Renal pelvis (tissue), 12 donors: Measurements from ENCODE around the gene DTD1. TPM values are rescaled to one million over a fixed set of nuclear protein-coding genes. Genes with fewer than 3 reads are reported as not detected.

Source experiments
- DNase-seq: peaks from one replicate; pipeline ENCODE4 v3.0.0-alpha.2; 2013
- long read RNA-seq, 16 experiments: transcript quantifications; one replicate each; lab custom pipeline, GENCODE V29; 2026
- polyA plus RNA-seq, 3 donors: library from polyadenylated mRNA; unstranded; fragments of 120-200 nt; gene quantifications; one replicate each; pipeline ENCODE4 v1.2.1, GENCODE V29; 2013; ENCODE audit not compliant: insufficient read length in 3 of 3

DTD1 gene, protein sequence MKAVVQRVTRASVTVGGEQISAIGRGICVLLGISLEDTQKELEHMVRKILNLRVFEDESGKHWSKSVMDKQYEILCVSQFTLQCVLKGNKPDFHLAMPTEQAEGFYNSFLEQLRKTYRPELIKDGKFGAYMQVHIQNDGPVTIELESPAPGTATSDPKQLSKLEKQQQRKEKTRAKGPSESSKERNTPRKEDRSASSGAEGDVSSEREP
- polyA plus RNA-seq = 10 to 100 TPM; 30.3 to 35.5 (median 34.9) TPM
- long read RNA-seq, donor 1, transcript DTD1-201 (6 exons, 1,387 nt) = major isoform, 14 of 37 reads
- long read RNA-seq, donor 1, partial matches to known transcripts = 23 of 37 reads
- long read RNA-seq, donor 1, other reads (novel, unspliced or antisense) = 0 of 37 reads
- long read RNA-seq, donor 2, transcript DTD1-201 (6 exons, 1,387 nt) = major isoform, 24 of 46 reads
- long read RNA-seq, donor 2, partial matches to known transcripts = 21 of 46 reads
- long read RNA-seq, donor 2, other reads (novel, unspliced or antisense) = 0 of 46 reads
- long read RNA-seq, donor 3, transcript DTD1-201 (6 exons, 1,387 nt) = major isoform, 23 of 56 reads
- long read RNA-seq, donor 3, partial matches to known transcripts = 33 of 56 reads
- long read RNA-seq, donor 3, other reads (novel, unspliced or antisense) = 0 of 56 reads
- long read RNA-seq, donor 4, transcript DTD1-201 (6 exons, 1,387 nt) = major isoform, 38 of 73 reads
- long read RNA-seq, donor 4, partial matches to known transcripts = 35 of 73 reads
- long read RNA-seq, donor 4, other reads (novel, unspliced or antisense) = 0 of 73 reads
- long read RNA-seq, donor 5, transcript DTD1-201 (6 exons, 1,387 nt) = major isoform, 9 of 22 reads
- long read RNA-seq, donor 5, partial matches to known transcripts = 13 of 22 reads
- long read RNA-seq, donor 5, other reads (novel, unspliced or antisense) = 0 of 22 reads
- long read RNA-seq, donor 6, transcript DTD1-201 (6 exons, 1,387 nt) = major isoform, 12 of 29 reads
- long read RNA-seq, donor 6, partial matches to known transcripts = 17 of 29 reads
- long read RNA-seq, donor 6, other reads (novel, unspliced or antisense) = 0 of 29 reads
- long read RNA-seq, donor 7, transcript DTD1-201 (6 exons, 1,387 nt) = major isoform, 18 of 26 reads
- long read RNA-seq, donor 7, partial matches to known transcripts = 5 of 26 reads
- long read RNA-seq, donor 7, other reads (novel, unspliced or antisense) = 0 of 26 reads
- long read RNA-seq, donor 8, transcript DTD1-201 (6 exons, 1,387 nt) = major isoform, 12 of 28 reads
- long read RNA-seq, donor 8, partial matches to known transcripts = 16 of 28 reads
- long read RNA-seq, donor 8, other reads (novel, unspliced or antisense) = 0 of 28 reads
- long read RNA-seq, donor 9, transcript DTD1-201 (6 exons, 1,387 nt) = major isoform, 27 of 68 reads
- long read RNA-seq, donor 9, partial matches to known transcripts = 40 of 68 reads
- long read RNA-seq, donor 9, other reads (novel, unspliced or antisense) = 0 of 68 reads
- long read RNA-seq, donor 10, transcript DTD1-201 (6 exons, 1,387 nt) = major isoform, 11 of 19 reads
- long read RNA-seq, donor 10, partial matches to known transcripts = 7 of 19 reads
- long read RNA-seq, donor 10, other reads (novel, unspliced or antisense) = 0 of 19 reads
- long read RNA-seq, donor 11, transcript DTD1-201 (6 exons, 1,387 nt) = major isoform, 9 of 17 reads
- long read RNA-seq, donor 11, partial matches to known transcripts = 7 of 17 reads
- long read RNA-seq, donor 11, other reads (novel, unspliced or antisense) = 0 of 17 reads
- long read RNA-seq, donor 12, transcript DTD1-201 (6 exons, 1,387 nt) = major isoform, 14 of 20 reads
- long read RNA-seq, donor 12, partial matches to known transcripts = 6 of 20 reads
- long read RNA-seq, donor 12, other reads (novel, unspliced or antisense) = 0 of 20 reads
- long read RNA-seq, donor 13, transcript DTD1-201 (6 exons, 1,387 nt) = major isoform, 5 of 10 reads
- long read RNA-seq, donor 13, partial matches to known transcripts = 5 of 10 reads
- long read RNA-seq, donor 13, other reads (novel, unspliced or antisense) = 0 of 10 reads
- long read RNA-seq, donor 14, transcript DTD1-201 (6 exons, 1,387 nt) = major isoform, 33 of 88 reads
- long read RNA-seq, donor 14, partial matches to known transcripts = 52 of 88 reads
- long read RNA-seq, donor 14, other reads (novel, unspliced or antisense) = 0 of 88 reads
- long read RNA-seq, donor 15, transcript DTD1-201 (6 exons, 1,387 nt) = major isoform, 19 of 20 reads
- long read RNA-seq, donor 15, partial matches to known transcripts = 0 of 20 reads
- long read RNA-seq, donor 15, other reads (novel, unspliced or antisense) = 0 of 20 reads
- long read RNA-seq, donor 16, transcript DTD1-201 (6 exons, 1,387 nt) = major isoform, 26 of 63 reads
- long read RNA-seq, donor 16, partial matches to known transcripts = 36 of 63 reads
- long read RNA-seq, donor 16, other reads (novel, unspliced or antisense) = 0 of 63 reads

DNA sequence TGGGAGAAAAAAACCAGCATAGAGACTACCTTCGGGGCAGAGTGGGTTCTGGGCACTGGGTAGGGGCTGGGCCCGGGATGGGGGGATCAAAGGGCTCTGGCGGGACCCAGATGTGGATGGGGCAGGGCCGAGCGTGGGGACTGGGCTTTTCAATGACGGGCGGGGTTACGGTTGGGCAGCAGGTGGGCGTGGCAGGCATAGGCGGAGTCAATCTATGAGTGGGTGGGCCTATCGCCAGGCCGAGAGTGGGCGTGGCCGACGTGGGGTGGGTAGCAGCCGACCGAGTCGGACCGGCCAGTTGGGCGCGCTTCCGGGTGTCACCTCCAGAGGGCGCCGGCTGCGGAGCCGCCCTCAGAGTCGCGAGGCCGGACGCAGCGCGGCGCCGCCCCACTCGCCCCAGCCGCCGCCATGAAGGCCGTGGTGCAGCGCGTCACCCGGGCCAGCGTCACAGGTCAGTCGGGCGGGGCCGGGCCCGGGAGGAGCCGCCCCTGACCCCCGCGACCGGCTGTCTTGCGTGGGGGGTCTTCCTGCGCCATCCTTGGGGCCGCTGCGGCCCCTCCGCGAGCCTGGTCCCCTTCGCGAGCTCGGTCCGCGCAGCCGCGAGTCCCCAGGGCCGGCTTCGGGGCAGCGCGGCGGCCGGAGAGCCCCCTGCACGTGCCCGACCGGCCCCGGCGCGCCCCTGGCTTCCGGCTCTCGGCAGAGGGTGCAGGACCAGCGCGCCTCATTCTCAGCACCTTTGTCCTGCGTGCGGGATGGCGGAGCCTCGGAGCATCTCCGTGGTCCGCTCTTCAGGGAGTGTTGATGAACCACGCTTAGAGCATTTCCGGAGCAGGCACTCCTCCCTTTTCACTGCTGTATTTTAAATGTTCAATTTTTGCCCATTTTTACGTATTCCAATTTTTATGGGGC lies at the start of gene DTD1:
TSS of gene DTD1 (plus strand) at position 390 of the 909 bp plus-strand sequence. CDS start at position 409, 19 bp downstream.
- DNase-seq = peak; percentile 77

DNA sequence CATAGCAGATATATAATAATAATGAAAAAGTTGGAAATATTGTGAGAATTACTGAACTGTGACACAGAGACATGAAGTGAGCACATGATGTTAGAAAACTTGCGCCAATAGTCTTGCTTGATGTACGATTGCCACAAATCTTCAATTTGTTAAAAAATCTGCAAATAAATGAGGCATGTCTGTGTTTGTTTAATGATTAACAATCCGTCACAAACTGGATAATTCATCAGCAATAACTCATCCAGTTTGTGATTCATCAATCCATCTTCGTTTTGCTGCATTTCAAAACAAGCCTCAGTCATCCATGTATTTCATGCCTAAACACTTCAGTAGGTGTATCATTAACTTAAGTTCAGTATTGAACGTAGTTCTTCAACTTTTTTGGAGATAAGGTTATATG lies 46.1 kb upstream of the DTD1 start:
- DNase-seq = no peak

DNA sequence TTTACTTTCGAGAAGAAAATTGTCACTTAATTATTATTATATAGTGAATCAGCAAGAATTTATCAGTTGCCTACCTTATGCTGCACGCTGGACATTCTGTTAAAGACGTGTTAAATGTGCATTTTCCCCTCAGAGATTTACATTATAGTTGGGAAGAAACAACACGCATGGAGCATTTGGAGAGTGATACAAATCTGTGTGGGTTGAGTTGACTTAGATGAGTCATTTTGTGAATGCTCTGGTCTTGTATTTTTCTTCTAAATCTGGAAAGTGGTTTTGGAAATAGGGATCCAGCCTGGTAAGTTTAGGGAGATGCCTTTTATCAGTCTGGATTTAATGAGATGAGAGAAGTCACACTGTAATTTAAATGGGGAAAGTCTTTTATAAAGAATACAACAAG lies 44.6 kb upstream of the DTD1 start:
- no peak for DNase-seq

- DNase-seq = no peak
Measured at GRCh38 chr20:18543932-18544331, 43.9 kb upstream of the DTD1 start.

DNA sequence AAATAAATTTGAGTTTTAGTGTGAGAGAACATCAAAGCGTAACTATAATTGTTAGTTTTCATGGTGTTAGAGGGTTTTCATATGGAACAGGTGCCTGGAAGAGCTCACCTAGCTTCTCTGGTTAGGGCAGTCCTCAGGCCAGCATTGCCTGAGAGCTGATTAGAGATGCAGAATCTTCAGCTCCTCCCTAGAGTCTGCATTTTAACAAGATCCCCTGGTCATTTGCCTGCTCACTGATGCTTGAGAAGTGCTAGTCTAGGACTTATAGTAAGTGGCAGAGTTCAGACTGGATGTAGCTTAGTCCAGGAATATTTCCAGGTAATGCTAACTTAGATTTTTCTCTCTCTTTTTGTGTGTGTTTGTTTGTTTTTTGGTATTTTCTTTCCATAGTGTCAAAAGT lies 42.3 kb upstream of the DTD1 start:
- no peak for DNase-seq

DNA sequence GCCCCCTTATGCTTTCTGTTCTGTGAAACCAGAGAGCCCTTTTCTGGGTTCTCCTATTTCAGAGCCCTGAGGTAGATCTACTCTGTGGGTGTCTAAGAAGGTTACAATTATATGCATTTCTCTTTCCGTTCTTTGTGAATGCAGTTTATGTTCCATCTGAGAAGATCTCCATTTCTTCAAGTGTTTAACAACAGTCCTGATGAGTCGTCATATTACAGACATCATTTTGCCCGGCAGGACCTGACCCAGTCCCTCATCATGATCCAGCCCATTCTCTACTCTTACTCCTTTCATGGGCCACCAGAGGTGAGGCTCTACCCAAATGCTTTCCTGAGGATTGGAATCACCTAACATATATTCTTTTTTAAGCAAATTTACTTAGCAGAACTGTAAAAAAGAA lies 39.4 kb upstream of the DTD1 start:
- DNase-seq = no peak

DNA sequence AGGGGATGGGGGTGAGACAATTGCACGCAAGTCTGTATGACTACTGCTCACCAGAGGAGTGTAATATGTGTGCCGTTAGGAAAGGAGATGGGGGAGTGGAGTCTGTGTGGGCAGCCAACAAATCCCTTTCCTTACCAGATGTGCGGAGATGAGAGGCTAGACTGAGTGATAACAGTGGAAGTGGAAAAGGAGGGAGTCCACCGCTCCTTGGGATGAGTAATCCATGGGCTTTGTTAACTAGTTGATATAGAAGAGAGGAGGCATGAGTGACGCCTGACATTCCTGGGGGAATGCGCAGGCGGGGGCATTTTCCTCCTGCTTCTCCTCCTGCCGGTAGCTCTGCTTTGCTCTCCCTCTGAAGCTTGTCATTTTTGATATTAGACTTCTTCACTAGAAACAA lies 34.1 kb upstream of the DTD1 start:
- DNase-seq = no peak

GRCh38 chr20:18566892-18567738 lies 20.7 kb upstream of the DTD1 start, which contains the start of gene SMIM26:
SMIM26 (plus strand) TSS chr20:18567432; CDS start chr20:18567479, 47 bp downstream.
- peak; percentile 92 for DNase-seq

DNA sequence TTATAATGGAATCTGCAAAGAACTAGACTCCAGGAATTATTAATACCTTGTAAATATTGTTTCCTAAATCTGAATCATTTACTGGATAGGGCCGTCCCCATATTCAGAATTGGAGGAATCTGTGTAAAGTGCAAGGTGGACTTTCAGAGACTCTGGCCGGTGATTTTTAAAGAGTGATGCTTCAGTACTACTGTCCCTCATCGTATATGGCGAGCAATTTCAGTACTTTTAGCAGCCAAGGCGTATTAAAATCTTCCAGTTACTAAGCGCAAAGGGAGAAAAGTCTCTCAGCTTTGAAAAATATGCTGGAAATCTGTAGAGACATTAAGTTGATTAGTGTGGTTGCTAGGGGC lies 20.1 kb upstream of the DTD1 start:
- DNase-seq = peak; percentile 12

- no peak for DNase-seq
Measured at GRCh38 chr20:18571009-18571408, 16.8 kb upstream of the DTD1 start.

- no peak for DNase-seq
Measured at GRCh38 chr20:18571578-18571977, 16.3 kb upstream of the DTD1 start.

DNA sequence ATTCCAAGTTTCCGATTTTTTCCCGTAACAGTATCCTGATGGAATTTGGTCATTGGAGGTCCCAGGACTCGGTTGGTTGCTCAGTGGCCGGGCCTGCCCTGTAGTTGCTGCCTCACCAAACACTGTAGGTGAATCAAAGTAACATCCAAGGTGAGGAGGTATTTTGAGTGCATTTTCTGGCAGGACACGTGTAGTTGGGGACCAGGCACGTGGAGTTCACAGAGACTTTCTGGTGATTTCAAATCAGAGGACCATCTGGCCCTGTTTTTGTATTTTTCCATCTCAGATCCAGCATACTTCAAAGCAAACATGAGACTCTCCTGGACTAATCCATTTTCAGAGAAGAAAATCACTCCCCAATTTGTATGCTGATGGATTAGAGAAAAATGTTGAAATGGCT lies 9.9 kb upstream of the DTD1 start:
- DNase-seq = no peak

DNA sequence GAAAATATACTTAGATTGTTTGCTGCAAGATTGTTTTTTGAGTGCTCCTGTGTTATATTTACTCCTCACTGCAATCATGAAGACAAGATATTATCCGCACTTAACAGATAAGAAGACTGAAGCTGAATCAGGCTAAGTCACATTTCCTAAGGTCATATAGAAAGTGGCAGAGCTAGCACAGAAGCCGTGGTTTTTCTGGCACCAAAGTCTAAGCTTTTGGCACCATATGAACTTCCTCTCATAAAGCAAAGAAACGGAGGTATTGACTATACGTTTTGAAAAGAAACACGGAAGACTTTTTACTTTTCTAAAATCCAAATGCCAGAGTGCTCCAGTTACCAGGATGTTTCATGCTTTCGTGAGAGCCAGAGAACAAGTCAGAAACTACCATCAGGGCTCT lies 9.3 kb upstream of the DTD1 start:
- no peak for DNase-seq

- no peak for DNase-seq
Measured at GRCh38 chr20:18580012-18580411, 7.8 kb upstream of the DTD1 start.

DNA sequence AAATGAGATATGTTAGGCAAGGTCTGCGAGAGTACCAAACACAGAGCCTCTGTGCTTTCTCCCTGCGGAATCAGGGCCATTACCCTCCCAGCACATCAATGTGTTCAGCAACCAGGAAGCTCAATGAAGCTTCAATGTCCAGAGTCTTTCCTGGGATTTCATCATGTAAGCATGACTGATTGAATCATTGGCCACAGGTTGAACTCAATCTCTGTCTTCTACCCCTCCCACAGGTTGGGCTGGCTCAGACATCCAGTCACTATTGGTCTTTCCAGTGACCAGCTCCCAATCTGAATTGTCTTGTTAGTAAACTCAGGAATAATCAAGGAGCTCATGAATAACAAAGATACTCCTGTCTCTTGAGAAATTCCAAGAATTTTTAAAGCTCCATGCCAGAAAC lies 2.7 kb upstream of the DTD1 start:
- DNase-seq = no peak

DNA sequence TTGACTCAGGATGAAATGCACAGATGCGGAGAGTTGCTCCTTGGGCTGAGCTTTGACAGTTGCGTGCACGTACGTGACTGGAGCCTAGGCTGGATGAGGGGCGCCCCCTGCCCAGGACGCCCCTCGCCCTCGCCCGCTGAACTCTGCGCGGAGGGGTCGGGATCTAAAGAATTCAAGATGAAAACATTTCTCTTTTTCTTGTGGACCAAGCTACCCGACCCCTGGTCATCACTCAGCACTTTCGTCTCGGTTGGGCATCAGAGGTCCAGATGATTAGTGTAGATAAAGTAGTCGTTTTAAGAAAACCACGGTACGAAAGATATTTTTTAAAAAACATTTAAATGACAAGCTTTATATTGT lies 700 bp downstream of the DTD1 start:
- DNase-seq = no peak

DNA sequence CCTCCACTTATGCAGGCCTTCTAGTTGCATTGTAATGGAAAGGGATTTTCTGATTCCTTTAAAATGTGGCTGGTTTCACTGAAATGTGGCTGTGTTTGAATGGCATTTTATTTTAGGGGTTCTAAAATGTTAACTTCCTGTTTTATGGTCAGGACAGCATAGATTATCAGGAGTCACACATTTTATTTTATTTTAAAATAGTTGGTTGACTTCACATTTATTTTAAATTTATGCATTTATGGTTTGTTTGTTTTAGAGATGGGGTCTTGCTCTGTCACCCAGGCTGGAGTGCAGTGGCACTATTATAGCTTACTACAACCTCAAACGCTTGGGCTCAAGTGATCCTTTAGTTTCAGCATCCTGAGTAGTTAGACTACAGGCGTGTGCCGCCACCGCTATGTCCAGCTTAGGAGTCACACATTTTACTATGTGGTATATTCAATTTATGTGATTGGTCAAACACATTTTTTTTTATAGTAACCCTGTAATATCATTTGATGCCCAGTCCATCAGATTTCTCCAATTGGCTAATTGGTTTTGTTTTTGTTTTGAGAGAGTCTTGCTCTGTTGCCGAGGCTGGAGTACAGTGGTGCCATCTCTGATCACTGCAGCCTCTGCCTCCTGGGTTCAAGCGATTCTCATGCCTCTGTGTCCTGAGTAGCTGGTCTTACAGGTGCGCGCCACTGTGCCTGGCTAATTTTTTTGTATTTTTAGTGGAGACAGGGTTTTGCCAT lies 2.3 kb downstream of the DTD1 start:
- no peak for DNase-seq
